Neural progenitor cell (in vitro differentiated cells): ENCODE results near the gene DMBX1.

Experiments
- EZH2phosphoT487 ChIP-seq: fragments of 200-600 bp; sonication (generic); IDR thresholded peaks from 2 replicates; pipeline ENCODE4 v1.6.1; 2017; ENCODE audit warnings: antibody characterized with exemption
- TF ChIP-seq, protein P1 (sequence below): fragments of 200-600 bp; sonication (generic); IDR thresholded peaks from 2 replicates; pipeline ENCODE4 v1.5.1; 2017; ENCODE audit warnings: antibody characterized with exemption, mild to moderate bottlenecking

DNA sequence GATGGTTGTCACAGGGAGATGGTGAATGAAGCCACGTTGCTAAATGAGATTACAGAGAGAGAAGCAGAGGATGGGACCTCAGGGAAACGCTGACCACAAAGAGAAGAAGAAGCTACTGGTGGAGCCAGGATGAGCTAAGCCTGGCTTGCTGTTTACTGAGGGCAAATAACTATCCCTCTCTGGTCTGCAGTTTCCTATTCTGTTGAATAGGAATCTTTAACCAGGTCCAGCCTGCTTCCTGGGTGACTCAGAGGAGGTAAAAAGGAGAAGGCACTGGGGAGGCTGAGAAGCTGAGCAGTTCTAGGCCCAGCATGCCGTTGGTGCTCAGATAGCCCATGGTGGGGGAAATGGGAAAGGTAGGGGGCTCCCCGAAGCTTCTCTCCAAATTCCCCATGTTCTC is 29.6 kb downstream of the DMBX1 start:
- TF ChIP-seq, protein P1, sequence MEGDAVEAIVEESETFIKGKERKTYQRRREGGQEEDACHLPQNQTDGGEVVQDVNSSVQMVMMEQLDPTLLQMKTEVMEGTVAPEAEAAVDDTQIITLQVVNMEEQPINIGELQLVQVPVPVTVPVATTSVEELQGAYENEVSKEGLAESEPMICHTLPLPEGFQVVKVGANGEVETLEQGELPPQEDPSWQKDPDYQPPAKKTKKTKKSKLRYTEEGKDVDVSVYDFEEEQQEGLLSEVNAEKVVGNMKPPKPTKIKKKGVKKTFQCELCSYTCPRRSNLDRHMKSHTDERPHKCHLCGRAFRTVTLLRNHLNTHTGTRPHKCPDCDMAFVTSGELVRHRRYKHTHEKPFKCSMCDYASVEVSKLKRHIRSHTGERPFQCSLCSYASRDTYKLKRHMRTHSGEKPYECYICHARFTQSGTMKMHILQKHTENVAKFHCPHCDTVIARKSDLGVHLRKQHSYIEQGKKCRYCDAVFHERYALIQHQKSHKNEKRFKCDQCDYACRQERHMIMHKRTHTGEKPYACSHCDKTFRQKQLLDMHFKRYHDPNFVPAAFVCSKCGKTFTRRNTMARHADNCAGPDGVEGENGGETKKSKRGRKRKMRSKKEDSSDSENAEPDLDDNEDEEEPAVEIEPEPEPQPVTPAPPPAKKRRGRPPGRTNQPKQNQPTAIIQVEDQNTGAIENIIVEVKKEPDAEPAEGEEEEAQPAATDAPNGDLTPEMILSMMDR: no peak
- TF ChIP-seq EZH2phosphoT487: no peak
